Endothelial cell of umbilical vein (primary cell): ENCODE results near the gene CAPZA2. TPM values are rescaled to one million over a fixed set of nuclear protein-coding genes. Genes with fewer than 3 reads are reported as not detected.

Experiments used
- BruUV-seq: library from RNA; stranded (reverse); fragments of 400-500 nt; replicated peaks from 2 replicates; lab custom pipeline; 2021; lab: Mats Ljungman, UMichigan
- CTCF ChIA-PET: fragments of 300-600, 350-600 bp; sonication (Branson Sonifier 250); formaldehyde crosslinking; loops from one replicate; lab custom pipeline; 2021; ENCODE audit warnings: antibody characterized with exemption, inconsistent platforms; lab: Charles Lee
- POLR2A ChIA-PET: fragments of 300-600, 350-600 bp; sonication (Branson Sonifier 250); formaldehyde crosslinking; loops from one replicate; lab custom pipeline; 2021; ENCODE audit warnings: antibody characterized with exemption, inconsistent platforms; lab: Charles Lee
- DNase-seq: peaks from one replicate; pipeline ENCODE4 v3.0.0-alpha.2; 2011; ENCODE audit warnings: low read depth, low spot score
- FAIRE-seq: peaks from 2 replicates; lab custom pipeline; 2011; peaks lifted over from hg19 to GRCh38; lab: Jason Lieb, UNC
- H2AFZ ChIP-seq: 2 replicates; pipeline ENCODE4 v1.6.0; 2012; ENCODE audit warnings: low read depth, low read length, control low read depth, inconsistent platforms
- H3K27ac ChIP-seq: 2 replicates; pipeline ENCODE4 v1.5.1; 2011; ENCODE audit warnings: low read depth, mild to moderate bottlenecking, control low read depth, low read length, moderate library complexity; ENCODE audit not compliant: insufficient read depth
- H3K27me3 ChIP-seq, 2 experiments: 2 replicates each; pipeline versions ENCODE4 v1.6.0 to v1.6.1; 2011; ENCODE audit warnings: low read length in 2 of 2, mixed read lengths in 1 of 2; ENCODE audit not compliant: control insufficient read depth in 2 of 2, insufficient read depth in 2 of 2
- H3K36me3 ChIP-seq, 2 experiments: 2 replicates in 1 of 2; 3 replicates in 1 of 2; pipeline ENCODE4 v1.5.1; 2011; ENCODE audit warnings: low read length in 2 of 2, mild to moderate bottlenecking in 1 of 2, moderate library complexity in 1 of 2; ENCODE audit not compliant: control insufficient read depth in 2 of 2, insufficient read depth in 2 of 2; ENCODE audit errors: extremely low read depth in 1 of 2
- H3K4me1 ChIP-seq: 3 replicates; pipeline ENCODE4 v1.5.1; 2011; ENCODE audit warnings: mild to moderate bottlenecking, low read length; ENCODE audit not compliant: control insufficient read depth, insufficient read depth; ENCODE audit errors: extremely low read depth
- H3K4me2 ChIP-seq: 2 replicates; pipeline ENCODE4 v1.6.1; 2011; ENCODE audit warnings: low read length, control low read depth, mixed read lengths; ENCODE audit not compliant: insufficient read depth
- H3K4me3 ChIP-seq, 3 experiments: fragments of 200-600 bp in 1 of 3; sonication (generic), shearing (Covaris generic) in 1 of 3; replicated peaks in 1 of 3; 2 replicates each; pipeline ENCODE4 v1.5.1; 2011 to 2016; ENCODE audit warnings: control low read depth in 3 of 3, low read length in 3 of 3, mild to moderate bottlenecking in 2 of 3, inconsistent platforms in 1 of 3, low read depth in 1 of 3, moderate library complexity in 1 of 3; ENCODE audit not compliant: insufficient read depth in 1 of 3
- H3K79me2 ChIP-seq: 2 replicates; pipeline ENCODE4 v1.6.0; 2012; ENCODE audit warnings: low read length, inconsistent platforms; ENCODE audit not compliant: control insufficient read depth, insufficient read depth
- H3K9ac ChIP-seq: replicated peaks from 2 replicates; pipeline ENCODE3; 2011; ENCODE audit warnings: low read length, control low read depth; ENCODE audit not compliant: insufficient read depth; ENCODE audit errors: extremely low read depth
- H3K9me1 ChIP-seq: replicated peaks from 3 replicates; pipeline ENCODE4 v1.6.0; 2011; ENCODE audit warnings: mild to moderate bottlenecking, low read length; ENCODE audit not compliant: control insufficient read depth, insufficient read depth; ENCODE audit errors: extremely low read depth
- H3K9me3 ChIP-seq: replicated peaks from 2 replicates; pipeline ENCODE4 v1.5.1; 2012; ENCODE audit warnings: low read length, inconsistent platforms; ENCODE audit not compliant: control insufficient read depth, insufficient read depth
- H4K20me1 ChIP-seq: replicated peaks from 2 replicates; pipeline ENCODE3; 2011; ENCODE audit warnings: mild to moderate bottlenecking, low read length; ENCODE audit not compliant: control insufficient read depth, insufficient read depth; ENCODE audit errors: extremely low read depth
- EZH2 ChIP-seq: IDR thresholded peaks from 2 replicates; pipeline ENCODE4 v1.6.1; 2012; ENCODE audit warnings: borderline replicate concordance, low read depth, mild to moderate bottlenecking, moderate library complexity, low read length, inconsistent platforms; ENCODE audit not compliant: severe bottlenecking
- FOS ChIP-seq: IDR thresholded peaks from 2 replicates; pipeline ENCODE4 v1.6.1; 2011; ENCODE audit warnings: mild to moderate bottlenecking, low read length, moderate library complexity, borderline replicate concordance; ENCODE audit not compliant: insufficient read depth
- GATA2 ChIP-seq: IDR thresholded peaks from 2 replicates; pipeline ENCODE4 v1.7.0; 2011; ENCODE audit warnings: low read depth, mild to moderate bottlenecking, moderate library complexity, mixed read lengths, low read length; ENCODE audit not compliant: insufficient read length, insufficient read depth
- JUN ChIP-seq: IDR thresholded peaks from 2 replicates; pipeline ENCODE4 v1.6.1; 2011; ENCODE audit warnings: borderline replicate concordance, low read depth; ENCODE audit not compliant: insufficient read length, insufficient read depth
- POLR2A ChIP-seq: IDR thresholded peaks from 2 replicates; pipeline ENCODE4 v1.6.1; 2012; ENCODE audit warnings: low read depth, mild to moderate bottlenecking, control low read depth, low read length
- dilution Hi-C: fragments of 300-500 bp; cut with MboI; formaldehyde crosslinking; loops from one replicate; pipeline ENCODE4 v1.15.0; 2019; ENCODE audit warnings: low sequenced_read_pairs; ENCODE audit not compliant: extremely low pct_ligation_motif_present
- intact Hi-C: fragments of 100-400 bp; cut with micrococcal nuclease; formaldehyde crosslinking; loops from one replicate; pipeline ENCODE4 v1.10.0; 2022
- polyA plus RNA-seq, 4 experiments: library from polyadenylated mRNA; depleted of rRNA in 3 of 4; stranded (reverse) in 3 of 4; unstranded in 1 of 4; fragments of >200 nt; gene quantifications; 2 replicates each; pipeline versions ENCODE4 v1.2.1 to v1.2.3, GENCODE V29; 2011 to 2012; ENCODE audit warnings: missing spikeins in 1 of 4
- total RNA-seq: library from RNA; stranded (reverse); gene quantifications from 2 replicates; pipeline ENCODE4 v1.2.3, GENCODE V29; 2021
- TF ChIP-seq, protein P1 (sequence below), 2 donors: IDR thresholded peaks; 1 replicate in 1 of 2; 2 replicates in 1 of 2; pipeline ENCODE4 v1.5.1; 2011; ENCODE audit warnings: low read length in 2 of 2, mild to moderate bottlenecking in 2 of 2, moderate library complexity in 2 of 2, control low read depth in 1 of 2, inconsistent platforms in 1 of 2, low read depth in 1 of 2; ENCODE audit not compliant: insufficient read depth in 1 of 2; ENCODE audit errors: extremely low read depth in 1 of 2
- TF ChIP-seq, protein P2 (sequence below): IDR thresholded peaks from 2 replicates; pipeline ENCODE4 v1.6.1; 2011; ENCODE audit not compliant: insufficient read depth, insufficient read length

Gene CAPZA2
- total and polyA plus RNA-seq, 2 donors (not counting 3 experiments of a cell fraction or from before 2014, with no cell fraction given), result 48.1 to 347 TPM

DNA sequence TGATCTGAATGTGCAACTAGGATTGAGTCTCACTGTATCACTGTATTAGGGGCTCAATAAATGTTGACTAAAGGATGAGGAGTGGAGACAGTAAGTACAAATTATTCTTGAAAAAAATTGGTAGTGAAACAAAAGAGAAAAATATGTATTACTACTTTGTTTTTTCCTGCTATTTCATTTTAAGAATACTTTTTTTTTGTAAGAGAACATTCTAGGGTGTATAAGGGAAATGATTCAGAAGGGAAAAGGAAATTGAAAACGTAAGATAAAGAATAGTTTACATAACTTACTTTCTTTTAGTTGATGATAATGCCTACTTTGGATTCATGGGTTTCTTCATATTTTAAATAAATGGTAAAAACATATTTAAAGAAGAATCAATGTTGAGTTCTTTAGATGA, 9.6 kb downstream of the CAPZA2 start:
- H2AFZ ChIP-seq, result no peak overlapping the region
- dilution Hi-C loops (no loop called here), intact Hi-C loops (loop anchor here (5.0 kb wide), 3 partner anchors 100 to 655 kb away; no protein-coding TSS in a partner anchor)
- peak overlapping the region; percentile 97 for H3K27ac ChIP-seq
- H3K4me1 ChIP-seq, result peaks cover 90% of the 10 kb centered on the region
- H3K36me3 ChIP-seq, result peaks cover 0 to 3% of the 10 kb centered on the region in 2 experiments
- no peaks in the 10 kb centered on the region for H3K9me3 ChIP-seq
- FAIRE-seq, result peak; percentile 67
- H3K27me3 ChIP-seq, result no peaks in the 10 kb centered on the region
- H3K79me2 ChIP-seq, result peaks cover 88% of the 10 kb centered on the region
- ChIA-PET CTCF (no interaction called here), POLR2A (no interaction called here)
- H3K4me2 ChIP-seq, result peak overlapping the region; percentile 91
- no TSS peak for BruUV-seq
- DNase-seq, result peak; percentile 93
- H3K4me3 ChIP-seq, result peak overlapping the region in 1 of 3 experiments; percentile 32
- H3K9me1 ChIP-seq, result no peaks in the 10 kb centered on the region
- peak overlapping the region; percentile 81 for H3K9ac ChIP-seq
- TF ChIP-seq GATA2 (peak; percentile 54), FOS (peak; percentile 55), POLR2A (no peak), JUN (peak; percentile 87), EZH2 (no peak)
- no peaks in the 10 kb centered on the region for H4K20me1 ChIP-seq

DNA sequence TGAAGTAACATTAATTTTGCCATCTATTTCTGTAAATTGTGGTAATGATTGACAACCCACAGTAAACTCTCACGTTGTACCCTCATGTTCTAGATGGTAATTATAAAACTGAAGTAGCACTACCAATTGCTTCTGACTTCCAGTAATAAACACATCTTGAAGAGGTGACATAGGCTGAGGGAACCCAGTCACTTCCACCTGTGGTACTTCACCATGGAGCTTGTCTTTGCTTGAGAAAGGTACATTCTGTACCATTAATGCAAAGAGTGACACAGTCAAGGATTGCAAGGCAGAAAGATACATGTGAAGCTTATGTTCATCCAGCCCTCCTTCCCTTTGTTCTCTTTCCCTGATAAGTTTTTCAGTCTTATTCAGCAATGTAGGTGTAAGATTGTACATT, 11.2 kb downstream of the CAPZA2 start:
- BruUV-seq, result no TSS peak
- Histone ChIP-seq H3K9me3 (no peaks in the 10 kb centered on the region), H4K20me1 (no peaks in the 10 kb centered on the region), H3K36me3 (peaks cover 0 to 3% of the 10 kb centered on the region in 2 experiments), H3K4me3 (no peak overlapping the region), H2AFZ (no peak overlapping the region), H3K9me1 (no peaks in the 10 kb centered on the region), H3K27ac (peak overlapping the region; percentile 97), H3K4me1 (peaks cover 97% of the 10 kb centered on the region), H3K9ac (no peak overlapping the region), H3K79me2 (peaks cover 87% of the 10 kb centered on the region), H3K4me2 (peak overlapping the region; percentile 91), H3K27me3 (no peaks in the 10 kb centered on the region)
- no peak for FAIRE-seq
- ChIA-PET POLR2A (no interaction called here), CTCF (interaction anchor here (0.7 to 1.2 kb wide), 4 partner anchors 11 to 91 kb away, joined by 3 to 4 read pairs (median 3); partner anchors contain the start of gene CAPZA2)
- peak; percentile 33 for DNase-seq
- TF ChIP-seq, protein P1, sequence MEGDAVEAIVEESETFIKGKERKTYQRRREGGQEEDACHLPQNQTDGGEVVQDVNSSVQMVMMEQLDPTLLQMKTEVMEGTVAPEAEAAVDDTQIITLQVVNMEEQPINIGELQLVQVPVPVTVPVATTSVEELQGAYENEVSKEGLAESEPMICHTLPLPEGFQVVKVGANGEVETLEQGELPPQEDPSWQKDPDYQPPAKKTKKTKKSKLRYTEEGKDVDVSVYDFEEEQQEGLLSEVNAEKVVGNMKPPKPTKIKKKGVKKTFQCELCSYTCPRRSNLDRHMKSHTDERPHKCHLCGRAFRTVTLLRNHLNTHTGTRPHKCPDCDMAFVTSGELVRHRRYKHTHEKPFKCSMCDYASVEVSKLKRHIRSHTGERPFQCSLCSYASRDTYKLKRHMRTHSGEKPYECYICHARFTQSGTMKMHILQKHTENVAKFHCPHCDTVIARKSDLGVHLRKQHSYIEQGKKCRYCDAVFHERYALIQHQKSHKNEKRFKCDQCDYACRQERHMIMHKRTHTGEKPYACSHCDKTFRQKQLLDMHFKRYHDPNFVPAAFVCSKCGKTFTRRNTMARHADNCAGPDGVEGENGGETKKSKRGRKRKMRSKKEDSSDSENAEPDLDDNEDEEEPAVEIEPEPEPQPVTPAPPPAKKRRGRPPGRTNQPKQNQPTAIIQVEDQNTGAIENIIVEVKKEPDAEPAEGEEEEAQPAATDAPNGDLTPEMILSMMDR (IDR thresholded peaks at IDR 0.05; ENCODE audit: extremely low read depth in 1 of 2, insufficient read depth in 1 of 2, low read depth in 1 of 2, low read length in 2 of 2), result no peak
- TF ChIP-seq, protein P2, sequence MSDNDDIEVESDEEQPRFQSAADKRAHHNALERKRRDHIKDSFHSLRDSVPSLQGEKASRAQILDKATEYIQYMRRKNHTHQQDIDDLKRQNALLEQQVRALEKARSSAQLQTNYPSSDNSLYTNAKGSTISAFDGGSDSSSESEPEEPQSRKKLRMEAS, result no peak
- TF ChIP-seq GATA2, result no peak
- no peak for TF ChIP-seq JUN
- TF ChIP-seq POLR2A, result no peak
- no peak for TF ChIP-seq FOS
- intact Hi-C loops, result loop anchor here (5.0 kb wide), 3 partner anchors 101 to 656 kb away; no protein-coding TSS in a partner anchor
- dilution Hi-C loops, result no loop called here
